K562 (cell line): ENCODE results near the gene MADCAM1. TPM values are rescaled to one million over a fixed set of nuclear protein-coding genes. Genes with fewer than 3 reads are reported as not detected.

Experiments
- HDAC8 ChIP-seq: fragments of 450-650 bp; IDR thresholded peaks from 2 replicates; pipeline ENCODE4 v1.6.1; 2016; ENCODE audit warnings: mild to moderate bottlenecking, missing genetic modification characterization, moderate library complexity, missing compliant biosample characterization
- MGA ChIP-seq: fragments of 450-650 bp; IDR thresholded peaks from 2 replicates; pipeline ENCODE4 v1.6.1; 2016; ENCODE audit warnings: mild to moderate bottlenecking, moderate library complexity
- POLR2G ChIP-seq: fragments of 200-400 bp; formaldehyde crosslinking; IDR thresholded peaks from 2 replicates; pipeline ENCODE4 v1.6.1; 2017; ENCODE audit warnings: low read depth, mild to moderate bottlenecking, antibody characterized with exemption, low read length, moderate library complexity
- TCF7 ChIP-seq: sonication (generic); IDR thresholded peaks from 2 replicates; pipeline ENCODE4 v1.6.1; 2016; ENCODE audit warnings: antibody characterized with exemption, borderline replicate concordance
- ZBTB7A ChIP-seq: IDR thresholded peaks from 2 replicates; pipeline ENCODE4 v1.6.1; 2011; ENCODE audit warnings: low read depth, mild to moderate bottlenecking, low read length, moderate library complexity, borderline replicate concordance; ENCODE audit not compliant: control insufficient read depth
- ZNF592 ChIP-seq: fragments of 450-650 bp; IDR thresholded peaks from 2 replicates; pipeline ENCODE4 v1.6.1; 2017; ENCODE audit warnings: antibody characterized with exemption, mild to moderate bottlenecking
- polyA plus RNA-seq, 8 experiments: library from polyadenylated mRNA; depleted of rRNA in 4 of 8; stranded (reverse) in 5 of 8; unstranded in 3 of 8; fragments of >200 nt; fragmentation: Nextera tagmentation in 2 of 8; fragmentation: Illumina TruSeq in 1 of 8; extraction: Ambion mirVana in 2 of 8; extraction: Trizol in 1 of 8; gene quantifications; 2 replicates each; pipeline versions ENCODE4 v1.2.1 to v1.2.3, GENCODE V29; 2011 to 2014; ENCODE audit warnings: inconsistent platforms in 1 of 8, missing spikeins in 1 of 8
- total RNA-seq, 7 experiments: library from RNA; depleted of rRNA in 6 of 7; stranded (reverse); fragments of >200 nt in 6 of 7; fragmentation: Illumina TruSeq in 2 of 7; extraction: Trizol in 2 of 7; gene quantifications; 2 replicates each; pipeline versions ENCODE4 v1.2.1 to v1.2.3, GENCODE V29; 2011 to 2021; ENCODE audit warnings: low replicate concordance in 1 of 7
- TF ChIP-seq, protein P1 (sequence below), 2 experiments: fragments of 250-450 bp in 1 of 2; fragments of 450-650 bp in 1 of 2; sonication (Bioruptor Pico) in 1 of 2; IDR thresholded peaks; 2 replicates each; pipeline versions ENCODE4 v1.6.1 to v1.8.0; 2016 to 2021; ENCODE audit warnings: mild to moderate bottlenecking in 2 of 2, moderate library complexity in 2 of 2, missing compliant biosample characterization in 1 of 2, missing genetic modification characterization in 1 of 2
- TF ChIP-seq, protein P2 (sequence below): fragments of 450-650 bp; conservative IDR thresholded peaks from 2 replicates; pipeline ENCODE4 v1.6.1; 2016; ENCODE audit warnings: missing genetic modification characterization, low read depth, mild to moderate bottlenecking, missing compliant biosample characterization, moderate library complexity

MADCAM1 gene
- total and polyA plus RNA-seq, 9 of the 15 experiments (the other 6 are each of a cell fraction or from before 2014, with no cell fraction given), result 0.09 to 0.36 (median 0.09) TPM; not detected in 6

DNA sequence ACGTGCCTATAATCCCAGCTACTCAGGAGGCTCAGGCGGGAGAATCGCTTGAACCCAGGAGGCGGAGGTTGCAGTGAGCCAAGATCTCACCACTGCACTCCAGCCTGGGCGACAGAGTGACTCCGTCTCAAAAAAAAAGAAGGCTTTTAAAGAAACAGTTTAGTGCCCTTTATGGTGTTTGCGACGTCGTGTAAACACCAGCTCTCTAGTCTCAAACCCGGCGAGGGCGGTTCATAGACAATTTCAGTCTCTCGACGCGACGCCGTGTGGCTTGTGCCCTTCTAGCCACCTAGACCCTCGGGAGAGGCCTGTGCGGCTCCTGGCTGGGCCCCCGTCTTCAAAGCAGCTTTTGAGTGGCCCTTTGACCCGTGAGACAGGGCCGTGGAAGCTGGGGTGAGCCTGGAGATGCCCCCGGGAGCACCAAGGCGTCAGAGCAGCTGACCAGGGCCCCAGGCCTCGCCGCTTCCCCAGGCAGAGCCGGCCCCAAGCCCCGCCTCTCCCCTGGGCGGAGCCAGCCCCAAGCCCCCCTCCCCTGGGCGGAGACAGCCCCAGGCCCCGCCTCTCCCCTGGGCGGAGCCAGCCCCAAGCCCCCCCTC lies 5.0 kb upstream of the MADCAM1 start (continued):
- TF ChIP-seq MGA (peak; percentile 94), HDAC8 (no peak), POLR2G (peak; percentile 79), TCF7 (no peak), ZNF592 (peak; percentile 91), ZBTB7A (no peak; the same call in 1 of the 2 replicates)
- TF ChIP-seq, protein P1, sequence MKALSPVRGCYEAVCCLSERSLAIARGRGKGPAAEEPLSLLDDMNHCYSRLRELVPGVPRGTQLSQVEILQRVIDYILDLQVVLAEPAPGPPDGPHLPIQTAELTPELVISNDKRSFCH (CRISPR knock-in tag; IDR thresholded peaks at IDR 0.05), result no peak
- TF ChIP-seq, protein P1 (tag; IDR thresholded peaks at IDR 0.05), result peak; percentile 52; the same call in 1 of the 2 replicates
- TF ChIP-seq, protein P2, sequence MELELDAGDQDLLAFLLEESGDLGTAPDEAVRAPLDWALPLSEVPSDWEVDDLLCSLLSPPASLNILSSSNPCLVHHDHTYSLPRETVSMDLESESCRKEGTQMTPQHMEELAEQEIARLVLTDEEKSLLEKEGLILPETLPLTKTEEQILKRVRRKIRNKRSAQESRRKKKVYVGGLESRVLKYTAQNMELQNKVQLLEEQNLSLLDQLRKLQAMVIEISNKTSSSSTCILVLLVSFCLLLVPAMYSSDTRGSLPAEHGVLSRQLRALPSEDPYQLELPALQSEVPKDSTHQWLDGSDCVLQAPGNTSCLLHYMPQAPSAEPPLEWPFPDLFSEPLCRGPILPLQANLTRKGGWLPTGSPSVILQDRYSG, result peak; percentile 53; the same call in 1 of the 2 replicates
